ENCODE results near the gene ACTRT2. TPM values are rescaled to one million over a fixed set of nuclear protein-coding genes. Genes with fewer than 3 reads are reported as not detected.

Gene ACTRT2
- total and polyA plus RNA-seq, 10 of the 15 experiments (the other 5 are each of a cell fraction or from before 2014, with no cell fraction given), result not detected

- Histone ChIP-seq H4K20me1 (ENCODE audit: control insufficient read depth, insufficient read depth) (no peaks in the 10 kb centered on the region), H3K4me3 (no peak overlapping the region), H2AFZ (ENCODE audit: control insufficient read depth, low read depth, low read length) (no peak overlapping the region), H3K4me1 (ENCODE audit: control insufficient read depth, insufficient read depth, low read length) (no peaks in the 10 kb centered on the region), H3K9me3 (replicated peaks; ENCODE audit: control insufficient read depth, insufficient read depth, low read length) (no peaks in the 10 kb centered on the region), H3K27me3 (replicated peaks in 1 of 2; ENCODE audit: control insufficient read depth in 2 of 2, insufficient read depth in 2 of 2, low read length in 1 of 2) (no peaks in the 10 kb centered on the region), H3K9ac (ENCODE audit: control insufficient read depth, insufficient read depth, low read length) (no peak overlapping the region), H3K4me2 (ENCODE audit: control insufficient read depth, insufficient read depth) (no peak overlapping the region), H3K79me2 (ENCODE audit: control insufficient read depth, insufficient read depth, low read length) (no peaks in the 10 kb centered on the region), H3K36me3 (ENCODE audit: control insufficient read depth in 2 of 2, insufficient read depth in 2 of 2, low read length in 1 of 2) (no peaks in the 10 kb centered on the region), H3K27ac (ENCODE audit: control insufficient read depth, insufficient read depth) (no peak overlapping the region)
- CTCF ChIA-PET, result no interaction called here
- RAD21 ChIA-PET (ENCODE audit: unreplicated experiment), result no interaction called here
- no TSS peak for BruUV-seq (replicated peaks)
- POLR2A ChIA-PET, result no interaction called here
- WGBS (ENCODE audit: insufficient coverage, insufficient replicate concordance, low lambda C conversion rate, missing lambda C conversion rate), result 44% methylated on average over 12 of the region's 12 CpGs
- no peak for ATAC-seq
- SMC1A ChIA-PET (ENCODE audit: uncharacterized antibody, unreplicated experiment), result no interaction called here
- intact Hi-C loops (cut with micrococcal nuclease; ENCODE audit: unreplicated experiment), result no loop called here
- no peak for DNase-seq (ENCODE audit: low read depth, low spot score)
- in situ Hi-C loops (cut with MboI), result no loop called here
- FAIRE-seq, result no peak
- TF ChIP-seq RAD51 (IDR thresholded peaks at IDR 0.05) (no peak), GATAD2B (conservative IDR thresholded peaks at IDR 0.05; ENCODE audit: low read depth) (no peak), NR2C2 (IDR thresholded peaks at IDR 0.05; ENCODE audit: borderline replicate concordance, control insufficient read depth, insufficient read length, low read depth) (no peak), PRDM15 (CRISPR knock-in tag; IDR thresholded peaks at IDR 0.05) (no peak), SRF (IDR thresholded peaks at IDR 0.05; ENCODE audit: low read depth in 2 of 2, low read length in 2 of 2) (no peak), USF1 (IDR thresholded peaks at IDR 0.05; ENCODE audit: borderline replicate concordance, extremely low read length, insufficient read depth, low read depth, low read length) (no peak), BCL11A (IDR thresholded peaks at IDR 0.05; ENCODE audit: low read depth, low read length) (no peak), SIN3A (IDR thresholded peaks at IDR 0.05; ENCODE audit: low read depth, low read length) (no peak), MLLT1 (IDR thresholded peaks at IDR 0.05) (no peak), ZNF384 (IDR thresholded peaks at IDR 0.05; ENCODE audit: borderline replicate concordance, low read depth, low read length) (no peak), HCFC1 (IDR thresholded peaks at IDR 0.05; ENCODE audit: low read length) (no peak), SKIL (IDR thresholded peaks at IDR 0.05; ENCODE audit: low read depth, poor library complexity, severe bottlenecking) (no peak), CREB1 (IDR thresholded peaks at IDR 0.05; ENCODE audit: low read depth) (no peak), KAT2A (conservative IDR thresholded peaks at IDR 0.05; ENCODE audit: control insufficient read depth, low read depth, low read length) (no peak)
Measured at GRCh38 chr1:2984399-2985061, 36.7 kb upstream of the ACTRT2 start.

All from GM12878 (cell line).